ENCODE data around the gene THAP4.

DNA sequence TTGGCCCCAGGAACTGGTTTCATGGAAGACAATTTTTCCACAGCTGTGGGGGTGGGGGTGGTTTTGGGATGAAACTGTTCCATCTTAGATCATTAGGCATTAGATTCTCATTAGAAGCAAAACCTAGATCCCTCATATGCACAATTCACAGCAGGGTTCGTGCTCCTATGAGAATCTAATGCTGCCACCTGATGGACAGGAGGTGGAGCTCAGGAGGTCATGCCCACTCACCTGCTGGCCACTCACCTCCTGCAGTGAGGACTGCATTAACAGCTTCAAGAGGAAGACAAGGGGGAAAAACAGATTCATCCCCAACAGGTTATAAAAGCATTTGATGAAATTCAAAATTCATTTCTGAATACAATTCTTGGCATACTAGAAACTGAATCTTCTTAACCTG, 38.5 kb downstream of the THAP4 start:
- TF ChIP-seq, protein P1, sequence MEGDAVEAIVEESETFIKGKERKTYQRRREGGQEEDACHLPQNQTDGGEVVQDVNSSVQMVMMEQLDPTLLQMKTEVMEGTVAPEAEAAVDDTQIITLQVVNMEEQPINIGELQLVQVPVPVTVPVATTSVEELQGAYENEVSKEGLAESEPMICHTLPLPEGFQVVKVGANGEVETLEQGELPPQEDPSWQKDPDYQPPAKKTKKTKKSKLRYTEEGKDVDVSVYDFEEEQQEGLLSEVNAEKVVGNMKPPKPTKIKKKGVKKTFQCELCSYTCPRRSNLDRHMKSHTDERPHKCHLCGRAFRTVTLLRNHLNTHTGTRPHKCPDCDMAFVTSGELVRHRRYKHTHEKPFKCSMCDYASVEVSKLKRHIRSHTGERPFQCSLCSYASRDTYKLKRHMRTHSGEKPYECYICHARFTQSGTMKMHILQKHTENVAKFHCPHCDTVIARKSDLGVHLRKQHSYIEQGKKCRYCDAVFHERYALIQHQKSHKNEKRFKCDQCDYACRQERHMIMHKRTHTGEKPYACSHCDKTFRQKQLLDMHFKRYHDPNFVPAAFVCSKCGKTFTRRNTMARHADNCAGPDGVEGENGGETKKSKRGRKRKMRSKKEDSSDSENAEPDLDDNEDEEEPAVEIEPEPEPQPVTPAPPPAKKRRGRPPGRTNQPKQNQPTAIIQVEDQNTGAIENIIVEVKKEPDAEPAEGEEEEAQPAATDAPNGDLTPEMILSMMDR (IDR thresholded peaks at IDR 0.05) = peak in 2 of 7 experiments; percentile 27 to 36
- TF ChIP-seq POLR2A (IDR thresholded peaks at IDR 0.05) (no peak), POLR2AphosphoS5 (IDR thresholded peaks at IDR 0.05) (no peak), EP300 (IDR thresholded peaks at IDR 0.05) (no peak)

All from stomach (tissue), 4 donors.